Effector CD4-positive, alpha-beta T cell (primary cell): ENCODE results near the gene MRPL51.

Experiments used
- DNase-seq: peaks from one replicate; pipeline ENCODE4 v3.0.0-alpha.2; 2020
- total RNA-seq: gene quantifications from one replicate; lab custom pipeline; 2026; lab: John Stamatoyannopoulos, UW

MRPL51 gene
- 9.2 reads per million, percentile 30 among the genes with 10 or more reads in this experiment for total RNA-seq

GRCh38 chr12:6492838-6493496, at the start of gene MRPL51:
MRPL51 (minus strand) TSS chr12:6493262; CDS start chr12:6493136, 126 bp downstream.
- peak; percentile 96 for DNase-seq

- no peak for DNase-seq
Measured at GRCh38 chr12:6542209-6543009, 49.3 kb upstream of the MRPL51 start.

- DNase-seq: no peak
Measured at GRCh38 chr12:6541371-6542165, 48.5 kb upstream of the MRPL51 start.

GRCh38 chr12:6540181-6540877, 47.3 kb upstream of the MRPL51 start:
- DNase-seq: no peak

- DNase-seq: no peak
Measured at GRCh38 chr12:6539707-6540134, 46.7 kb upstream of the MRPL51 start.

GRCh38 chr12:6539314-6539682, 46.2 kb upstream of the MRPL51 start:
- DNase-seq: no peak

- DNase-seq: no peak
Measured at GRCh38 chr12:6538420-6539313, 45.6 kb upstream of the MRPL51 start.

- peak; percentile 81 for DNase-seq
Measured at GRCh38 chr12:6537580-6538419, 44.7 kb upstream of the MRPL51 start.

GRCh38 chr12:6536894-6537579, 44.0 kb upstream of the MRPL51 start:
- DNase-seq: no peak

GRCh38 chr12:6535960-6536847, 43.1 kb upstream of the MRPL51 start:
- no peak for DNase-seq

GRCh38 chr12:6535697-6535946, 42.6 kb upstream of the MRPL51 start:
- DNase-seq: no peak

- peak; percentile 64 for DNase-seq
Measured at GRCh38 chr12:6534945-6535696, 42.1 kb upstream of the MRPL51 start.

- no peak for DNase-seq
Measured at GRCh38 chr12:6534695-6534944, 41.6 kb upstream of the MRPL51 start.

- DNase-seq: peak; percentile 78
Measured at GRCh38 chr12:6533923-6534694, 41.0 kb upstream of the MRPL51 start, which contains the start of gene GAPDH. GAPDH (plus strand) TSS chr12:6534517; CDS start chr12:6534833, 316 bp downstream.

- no peak for DNase-seq
Measured at GRCh38 chr12:6533653-6533922, 40.5 kb upstream of the MRPL51 start.

GRCh38 chr12:6532927-6533652, 40.0 kb upstream of the MRPL51 start:
- DNase-seq: no peak
